Effector memory CD8-positive, alpha-beta T cell (primary cell): ENCODE data around the gene STING1.
"Not testable (repeated sequence)": the region's sequence is repeated elsewhere in the genome, so short reads cannot be mapped to it uniquely, and the experiment has no call there.

ENCODE experiments used
- ATAC-seq: fragments of 150-1000 bp; cut with Tn5 transposase; replicated peaks from 2 replicates; pipeline ENCODE4 v1.10.0; 2021; ENCODE audit warnings: mild to moderate bottlenecking, moderate library complexity
- DNase-seq, 3 experiments: peaks; one replicate each; pipeline ENCODE4 v3.0.0; 2021
- H3K27ac Mint-ChIP-seq, 2 donors: one replicate each; pipeline ENCODE4 v1.8.0; 2022; ENCODE audit warnings: mild to moderate bottlenecking in 2 of 2, mixed read lengths in 2 of 2, moderate library complexity in 2 of 2
- H3K27me3 Mint-ChIP-seq, 2 donors: one replicate each; pipeline ENCODE4 v1.8.0; 2022; ENCODE audit warnings: mixed read lengths in 2 of 2
- H3K36me3 Mint-ChIP-seq: one replicate; pipeline ENCODE4 v1.8.0; 2022; ENCODE audit warnings: mild to moderate bottlenecking, moderate library complexity, mixed read lengths; ENCODE audit not compliant: insufficient read depth
- H3K4me1 Mint-ChIP-seq, 2 donors: one replicate each; pipeline ENCODE4 v1.8.0; 2022; ENCODE audit warnings: low read depth in 2 of 2, mixed read lengths in 2 of 2
- H3K4me3 Mint-ChIP-seq, 2 donors: one replicate each; pipeline ENCODE4 v1.8.0; 2022; ENCODE audit warnings: mild to moderate bottlenecking in 2 of 2, mixed read lengths in 2 of 2, moderate library complexity in 2 of 2
- H3K9me3 Mint-ChIP-seq, 2 donors: one replicate each; pipeline ENCODE4 v1.8.0; 2022; ENCODE audit warnings: mixed read lengths in 2 of 2

STING1 gene

DNA sequence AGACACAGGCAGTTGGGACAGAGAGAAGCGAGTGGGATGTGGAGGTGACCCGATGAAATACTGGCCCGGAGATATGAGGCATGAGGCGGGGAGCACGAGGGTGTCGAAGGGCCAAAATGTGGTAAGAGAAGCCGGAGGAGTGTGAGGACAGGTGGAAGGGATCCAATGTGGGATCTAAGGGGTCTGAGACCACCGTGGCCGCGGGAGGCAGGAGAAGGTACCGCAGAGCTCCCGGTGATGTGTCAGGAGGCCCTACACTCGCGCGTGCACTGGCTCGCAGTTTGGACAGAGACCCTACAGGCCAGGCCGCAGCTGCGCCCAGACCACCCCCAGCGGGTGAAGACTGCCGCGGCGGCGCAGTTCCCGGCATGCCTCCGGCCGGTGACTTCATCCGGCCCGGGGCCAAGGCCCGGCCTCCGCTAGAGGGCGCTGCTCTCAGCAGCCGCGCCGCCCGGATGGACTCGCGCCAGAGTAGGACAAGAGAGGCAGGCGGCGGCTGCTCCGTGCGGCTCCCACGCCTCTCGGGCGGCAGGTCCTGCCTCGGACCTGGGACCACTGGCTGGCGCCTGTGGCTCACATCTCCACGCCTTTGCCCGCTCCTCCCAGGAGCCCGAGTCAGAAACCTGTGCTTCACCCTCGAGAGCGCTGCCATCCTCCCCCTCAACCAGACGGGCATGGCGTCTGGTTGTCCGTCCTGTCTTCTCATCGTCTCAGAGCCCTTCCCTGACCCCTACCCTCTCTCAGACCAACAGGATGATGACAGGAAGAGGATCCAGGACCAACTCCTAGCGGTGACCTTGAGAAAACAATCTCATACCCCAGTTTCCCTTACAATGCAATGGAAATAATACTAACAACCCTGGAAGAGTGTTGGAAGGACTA, 35.4 kb upstream of the STING1 start:
- DNase-seq (peak; percentile 87 to 92 (median 89)), ATAC-seq (peak; percentile 95)
- H3K27ac Mint-ChIP-seq: peak overlapping the region; percentile 73 to 94
- H3K4me3 Mint-ChIP-seq: peak overlapping the region; percentile 79 to 81
- no peaks in the 10 kb centered on the region for H3K9me3 Mint-ChIP-seq
- peaks cover 19 to 22% of the 10 kb centered on the region in 2 donors for H3K4me1 Mint-ChIP-seq
- no peaks in the 10 kb centered on the region for H3K27me3 Mint-ChIP-seq
- H3K36me3 Mint-ChIP-seq: peaks cover 12% of the 10 kb centered on the region

GRCh38 chr5:139514486-139514856, 31.9 kb upstream of the STING1 start:
- Mint-ChIP-seq H3K4me3 (no peak overlapping the region), H3K27me3 (no peaks in the 10 kb centered on the region), H3K27ac (no peak overlapping the region), H3K9me3 (no peaks in the 10 kb centered on the region), H3K36me3 (peaks cover 12% of the 10 kb centered on the region), H3K4me1 (peaks cover 44 to 47% of the 10 kb centered on the region in 2 donors)
- no peak for ATAC-seq
- DNase-seq: no peak

- Mint-ChIP-seq H3K9me3 (no peaks in the 10 kb centered on the region), H3K27ac (no peak overlapping the region), H3K27me3 (no peaks in the 10 kb centered on the region), H3K4me1 (peaks cover 43 to 47% of the 10 kb centered on the region in 2 donors), H3K36me3 (peaks cover 12% of the 10 kb centered on the region), H3K4me3 (no peak overlapping the region)
- no peak for DNase-seq
- ATAC-seq: no peak
These were observed 31.4 kb upstream of the STING1 start for GRCh38 chr5:139513852-139514485.

- not testable (repeated sequence) for H3K27ac Mint-ChIP-seq, H3K4me3 Mint-ChIP-seq, H3K9me3 Mint-ChIP-seq, H3K27me3 Mint-ChIP-seq
- peaks cover 38 to 41% of the 10 kb centered on the region in 2 donors for H3K4me1 Mint-ChIP-seq
- H3K36me3 Mint-ChIP-seq: peaks cover 10% of the 10 kb centered on the region
- peak; percentile 70 to 78 (median 76) for DNase-seq
- peak; percentile 61 for ATAC-seq
These were observed 30.9 kb upstream of the STING1 start for GRCh38 chr5:139513434-139513833.

- H3K4me3 Mint-ChIP-seq: peak overlapping the region; percentile 80 to 82
- H3K4me1 Mint-ChIP-seq: peaks cover 33 to 38% of the 10 kb centered on the region in 2 donors
- H3K36me3 Mint-ChIP-seq: peaks cover 5% of the 10 kb centered on the region
- no peaks in the 10 kb centered on the region for H3K27me3 Mint-ChIP-seq
- H3K27ac Mint-ChIP-seq: peak overlapping the region in 1 of 2 donors; percentile 18
- no peaks in the 10 kb centered on the region for H3K9me3 Mint-ChIP-seq
- ATAC-seq (no peak), DNase-seq (no peak)
These were observed 30.3 kb upstream of the STING1 start for GRCh38 chr5:139512786-139513390.

- not testable (repeated sequence) for H3K4me1 Mint-ChIP-seq, DNase-seq, H3K4me3 Mint-ChIP-seq, H3K36me3 Mint-ChIP-seq, H3K27me3 Mint-ChIP-seq, H3K9me3 Mint-ChIP-seq, H3K27ac Mint-ChIP-seq, ATAC-seq
These were observed 22.2 kb upstream of the STING1 start for GRCh38 chr5:139504722-139505121.

DNA sequence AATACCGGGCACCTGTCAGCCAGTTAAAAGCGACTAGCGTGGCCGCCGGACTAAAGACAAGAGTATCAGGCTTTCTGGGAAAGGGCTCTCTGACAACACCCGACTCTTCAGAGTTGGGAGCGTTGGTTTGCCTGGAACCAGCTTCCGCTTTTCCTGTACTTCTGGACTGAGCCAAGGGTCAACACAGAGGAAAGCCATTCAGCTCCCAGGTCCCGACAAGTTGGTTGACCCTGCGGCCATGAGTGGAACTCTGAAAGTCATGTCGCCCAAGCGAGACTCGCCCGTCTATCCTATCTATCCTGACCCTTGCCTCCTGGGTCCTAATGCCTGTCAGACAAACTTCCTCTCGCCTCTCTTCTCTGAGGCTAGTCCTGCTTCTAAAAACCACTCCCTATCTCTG, 21.3 kb upstream of the STING1 start:
- H3K4me3 Mint-ChIP-seq, H3K4me1 Mint-ChIP-seq, H3K36me3 Mint-ChIP-seq, H3K9me3 Mint-ChIP-seq, ATAC-seq, H3K27ac Mint-ChIP-seq, H3K27me3 Mint-ChIP-seq, DNase-seq: not testable (repeated sequence)

GRCh38 chr5:139503036-139503817, 20.7 kb upstream of the STING1 start:
- H3K36me3 Mint-ChIP-seq, H3K9me3 Mint-ChIP-seq, H3K4me1 Mint-ChIP-seq, DNase-seq, ATAC-seq, H3K4me3 Mint-ChIP-seq, H3K27ac Mint-ChIP-seq, H3K27me3 Mint-ChIP-seq: not testable (repeated sequence)

- Mint-ChIP-seq H3K27ac (peak overlapping the region in 1 of 2 donors; percentile 10), H3K27me3 (no peaks in the 10 kb centered on the region), H3K4me1 (no peaks in the 10 kb centered on the region), H3K9me3 (no peaks in the 10 kb centered on the region), H3K36me3 (no peaks in the 10 kb centered on the region), H3K4me3 (no peak overlapping the region)
- DNase-seq (no peak), ATAC-seq (no peak)
These were observed 18.8 kb upstream of the STING1 start for GRCh38 chr5:139501381-139501780.

GRCh38 chr5:139495638-139496435, 13.3 kb upstream of the STING1 start:
- no peak overlapping the region for H3K4me3 Mint-ChIP-seq
- ATAC-seq (no peak), DNase-seq (no peak)
- peaks cover 0 to 2% of the 10 kb centered on the region in 2 donors for H3K4me1 Mint-ChIP-seq
- H3K27me3 Mint-ChIP-seq: no peaks in the 10 kb centered on the region
- H3K36me3 Mint-ChIP-seq: no peaks in the 10 kb centered on the region
- H3K9me3 Mint-ChIP-seq: no peaks in the 10 kb centered on the region
- H3K27ac Mint-ChIP-seq: peak overlapping the region; percentile 21 to 63

DNA sequence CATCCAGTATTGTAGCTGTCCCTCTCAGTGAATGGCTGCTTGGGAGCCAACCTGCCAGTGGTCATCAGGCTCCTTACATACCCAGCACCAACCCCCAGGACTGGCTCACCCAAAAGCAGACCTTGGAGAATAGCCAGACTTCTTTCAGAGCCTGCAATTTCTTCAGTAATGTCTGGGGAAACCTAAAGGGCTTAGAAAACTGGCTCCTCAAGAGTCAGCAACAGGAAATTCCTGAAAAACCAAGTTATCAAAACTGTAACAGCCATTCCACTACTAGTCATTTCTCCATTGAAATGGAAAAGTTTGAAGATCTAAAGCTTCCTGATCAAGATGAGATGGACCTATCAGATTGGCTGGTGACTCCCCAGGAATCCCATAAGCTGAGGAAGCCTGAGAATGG, 12.3 kb upstream of the STING1 start:
- no peak for ATAC-seq
- peaks cover 0 to 2% of the 10 kb centered on the region in 2 donors for H3K4me1 Mint-ChIP-seq
- no peak for DNase-seq
- H3K4me3 Mint-ChIP-seq: no peak overlapping the region
- H3K27ac Mint-ChIP-seq: no peak overlapping the region
- H3K27me3 Mint-ChIP-seq: no peaks in the 10 kb centered on the region
- H3K9me3 Mint-ChIP-seq: no peaks in the 10 kb centered on the region
- no peaks in the 10 kb centered on the region for H3K36me3 Mint-ChIP-seq

DNA sequence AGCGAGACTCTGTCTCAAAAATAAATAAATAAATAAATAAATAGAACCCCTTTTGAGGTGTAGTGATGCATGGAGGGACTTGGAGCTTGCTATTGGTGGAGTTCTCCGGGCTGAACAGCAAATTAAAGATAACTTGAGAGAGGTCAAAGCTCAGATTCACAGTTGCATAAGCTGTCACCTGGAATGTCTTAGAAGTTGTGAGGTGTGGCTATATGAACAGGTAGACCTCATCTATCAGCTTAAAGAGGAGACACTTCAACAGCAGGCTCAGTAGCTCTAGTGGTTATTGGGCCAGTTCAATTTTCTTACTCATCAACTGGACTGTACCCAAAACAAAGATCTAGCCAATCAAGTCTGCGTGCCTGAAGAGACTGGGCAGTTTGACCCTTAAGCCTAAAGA, 11.7 kb upstream of the STING1 start:
- no peak for DNase-seq
- no peak for ATAC-seq
- H3K4me3 Mint-ChIP-seq: no peak overlapping the region

More for the DNA sequence above, 11.7 kb upstream of the STING1 start:
- no peaks in the 10 kb centered on the region for H3K27me3 Mint-ChIP-seq
- H3K36me3 Mint-ChIP-seq: peaks cover 2% of the 10 kb centered on the region
- no peaks in the 10 kb centered on the region for H3K9me3 Mint-ChIP-seq
- H3K27ac Mint-ChIP-seq: no peak overlapping the region
- H3K4me1 Mint-ChIP-seq: peaks cover 0 to 2% of the 10 kb centered on the region in 2 donors
